Right cardiac atrium (tissue), 5 donors: ENCODE data around the gene HOXC13. TPM values are rescaled to one million over a fixed set of nuclear protein-coding genes. Genes with fewer than 3 reads are reported as not detected.

Experiments used
- ATAC-seq, 2 donors: fragments of 200-7000 bp; cut with Tn5 transposase; one replicate each; pipeline versions ENCODE4 v1.8.0 to v1.9.1; 2020; ENCODE audit warnings: moderate library complexity in 2 of 2, mild to moderate bottlenecking in 1 of 2
- DNase-seq, 3 donors: peaks; one replicate each; pipeline ENCODE4 v3.0.0-alpha.2; 2020
- H3K27ac ChIP-seq: one replicate; pipeline ENCODE4 v1.5.1; 2013; ENCODE audit warnings: mild to moderate bottlenecking, low read length, control low read depth, moderate library complexity
- H3K27me3 ChIP-seq: one replicate; pipeline ENCODE4 v1.6.1; 2013; ENCODE audit not compliant: control insufficient read depth, insufficient read depth
- H3K4me1 ChIP-seq: one replicate; pipeline ENCODE4 v1.6.1; 2013; ENCODE audit warnings: low read length; ENCODE audit not compliant: control insufficient read depth, insufficient read depth
- H3K4me3 ChIP-seq: one replicate; pipeline ENCODE4 v1.5.1; 2013; ENCODE audit warnings: low read length, control low read depth
- H3K9me3 ChIP-seq: one replicate; pipeline ENCODE4 v1.6.1; 2013; ENCODE audit warnings: low read length; ENCODE audit not compliant: control insufficient read depth
- WGBS: extraction: QIAGEN DNeasy Blood & Tissue Kit; methylation state at CpG from one replicate; pipeline ENCODE4 v1.1.7; 2013; 5-methylcytosine and 5-hydroxymethylcytosine counted together
- intact Hi-C, 4 donors: fragments of 100-400 bp; cut with DNase I; formaldehyde crosslinking; loops; one replicate each; pipeline versions ENCODE4 v1.11.0 to v1.14.0; 2022 to 2023
- microRNA-seq, 2 donors: library from miRNA; unstranded; fragments of <30 nt; microRNA quantifications; one replicate each; pipeline ENCODE4 v1.2.0, GENCODE V29; 2020 to 2021
- polyA plus RNA-seq: library from polyadenylated mRNA; stranded (reverse); fragments of 200-250 nt; gene quantifications from one replicate; pipeline ENCODE4 v1.2.3, GENCODE V29; 2013
- total RNA-seq, 4 donors: library from RNA; stranded (reverse); fragmentation: NEBNext Ultra II Directional; extraction: Animal tissue kit (Norgen Biotek cat#: 25700); gene quantifications; one replicate each; pipeline ENCODE4 v1.2.1, GENCODE V29; 2021
- donor health status: healthy with polysubstance abuse.
- donor health status: DM: no; HTN: yes; CAD: no.
- donor health status: DM: no; HTN: no; CAD: no.
- donor health status: DM: no; HTN: yes; CAD: no; lungs with severe emphysema.
- donor health status: DM: yes; HTN: yes; CAD: no.

The HOXC13 gene
- total and polyA plus RNA-seq, 5 donors, result not detected

DNA sequence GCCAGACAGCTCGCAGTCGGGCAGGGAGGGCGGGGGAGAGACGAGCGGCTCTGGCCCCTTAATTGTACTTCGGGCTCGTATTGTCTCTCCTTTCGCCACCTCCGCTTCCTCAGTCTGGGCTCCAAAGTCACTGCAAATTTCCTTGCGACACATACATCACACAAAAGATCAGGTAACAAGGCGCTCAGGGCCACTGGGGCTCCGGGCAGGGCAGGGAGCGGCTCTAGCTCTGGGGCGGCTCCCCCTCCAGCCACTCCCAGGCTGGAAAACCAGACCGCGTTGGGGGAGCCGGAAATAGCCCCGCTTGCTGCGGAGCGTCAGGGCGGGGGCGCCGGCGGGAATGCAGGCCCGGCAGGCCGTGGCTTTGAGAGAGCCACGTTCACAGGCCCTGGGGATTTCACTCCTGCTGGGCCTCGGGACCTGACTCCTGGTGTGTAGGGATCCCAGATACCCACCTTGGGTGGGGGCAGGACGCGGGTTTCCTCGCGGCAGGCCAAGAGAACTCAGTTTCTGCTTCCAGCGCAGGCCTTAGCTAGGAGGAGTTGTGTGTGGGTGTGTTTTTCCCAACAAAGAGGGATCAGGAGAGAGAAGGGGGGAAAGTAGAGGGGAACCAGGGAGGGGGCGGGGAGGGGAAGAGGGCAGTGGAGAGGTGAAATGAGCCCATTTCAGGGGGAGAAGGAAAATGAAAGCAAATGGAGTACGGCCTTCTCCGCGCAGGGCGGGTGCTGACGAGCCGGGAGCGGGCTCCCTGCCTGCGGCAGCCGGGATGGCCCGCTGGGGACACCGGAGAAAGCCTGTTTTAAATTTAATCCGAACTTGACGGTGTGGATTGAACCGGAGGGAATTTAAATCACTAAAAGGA is 57.0 kb downstream of the HOXC13 start:
- peak in 1 of 3 donors; percentile 65 for DNase-seq
- ATAC-seq, result peak; percentile 19 to 52
- peaks cover 5% of the 10 kb centered on the region for H3K27me3 ChIP-seq
- 6% methylated on average over 48 of the region's 48 CpGs for WGBS
- intact Hi-C loops, result no loop called here
- no peaks in the 10 kb centered on the region for H3K9me3 ChIP-seq
- H3K27ac ChIP-seq, result no peak overlapping the region
- H3K4me3 ChIP-seq, result peak overlapping the region; percentile 71
- peaks cover 3% of the 10 kb centered on the region for H3K4me1 ChIP-seq

Small RNA genes lying within 50 kb of the gene (microRNA-seq; reads per million reads assigned to microRNA genes)
- gene MIR196A2, result 0.54 to 1.7 reads per million in 2 donors

Other genes with a start within 250 kb of the HOXC13 start
- 100 to 1,000 TPM; 189 to 247 (median 207) TPM for gene CALCOCO1, start 211.4 kb upstream of the HOXC13 start, total RNA-seq
- gene CALCOCO1, start 211.4 kb upstream of the HOXC13 start, polyA plus RNA-seq, result 121 TPM
- 1 to 10 TPM; 3.2 to 5.9 (median 4.0) TPM for gene CISTR, start 186.9 kb upstream of the HOXC13 start, total RNA-seq
- gene CISTR, start 186.9 kb upstream of the HOXC13 start, polyA plus RNA-seq, result 2.8 TPM
- gene HOXC12, start 16.1 kb downstream of the HOXC13 start, total RNA-seq, result not detected
- gene HOXC12, start 16.1 kb downstream of the HOXC13 start, polyA plus RNA-seq, result not detected
- gene HOXC11, start 34.3 kb downstream of the HOXC13 start, total RNA-seq, result not detected
- not detected for gene HOXC11, start 34.3 kb downstream of the HOXC13 start, polyA plus RNA-seq
- gene HOTAIR, start 36.1 kb downstream of the HOXC13 start, total RNA-seq, result not detected
- gene HOTAIR, start 36.1 kb downstream of the HOXC13 start, polyA plus RNA-seq, result not detected
- not detected for gene HOXC10, start 46.3 kb downstream of the HOXC13 start, total RNA-seq
- not detected for gene HOXC10, start 46.3 kb downstream of the HOXC13 start, polyA plus RNA-seq
- gene HOXC9, start 61.3 kb downstream of the HOXC13 start, total RNA-seq, result under 1 TPM in 1 of 4 donors, not detected in 3; 0.15 TPM
- not detected for gene HOXC9, start 61.3 kb downstream of the HOXC13 start, polyA plus RNA-seq
- not detected for gene HOXC8, start 70.2 kb downstream of the HOXC13 start, total RNA-seq
- not detected for gene HOXC8, start 70.2 kb downstream of the HOXC13 start, polyA plus RNA-seq
- gene HOXC6, start 89.6 kb downstream of the HOXC13 start, total RNA-seq, result under 1 TPM in 3 of 4 donors, not detected in 1; 0.34 to 0.65 (median 0.42) TPM
- 0.48 TPM for gene HOXC6, start 89.6 kb downstream of the HOXC13 start, polyA plus RNA-seq
- gene HOXC5, start 94.2 kb downstream of the HOXC13 start, total RNA-seq, result not detected
- gene HOXC5, start 94.2 kb downstream of the HOXC13 start, polyA plus RNA-seq, result 0.11 TPM
- under 1 TPM in 3 of 4 donors, not detected in 1; 0.14 to 0.37 (median 0.33) TPM for gene HOXC4, start 115.0 kb downstream of the HOXC13 start, total RNA-seq
- 0.32 TPM for gene HOXC4, start 115.0 kb downstream of the HOXC13 start, polyA plus RNA-seq